GF-D8 (cell line): Measurements from ENCODE around the gene VPS37B.
"Not testable (repeated sequence)": the region's sequence is repeated elsewhere in the genome, so short reads cannot be mapped to it uniquely, and the experiment has no call there.

Source experiments
- DNase-seq: peaks from one replicate; lab custom pipeline; 2025; lab: John Stamatoyannopoulos, UW

The VPS37B gene

DNA sequence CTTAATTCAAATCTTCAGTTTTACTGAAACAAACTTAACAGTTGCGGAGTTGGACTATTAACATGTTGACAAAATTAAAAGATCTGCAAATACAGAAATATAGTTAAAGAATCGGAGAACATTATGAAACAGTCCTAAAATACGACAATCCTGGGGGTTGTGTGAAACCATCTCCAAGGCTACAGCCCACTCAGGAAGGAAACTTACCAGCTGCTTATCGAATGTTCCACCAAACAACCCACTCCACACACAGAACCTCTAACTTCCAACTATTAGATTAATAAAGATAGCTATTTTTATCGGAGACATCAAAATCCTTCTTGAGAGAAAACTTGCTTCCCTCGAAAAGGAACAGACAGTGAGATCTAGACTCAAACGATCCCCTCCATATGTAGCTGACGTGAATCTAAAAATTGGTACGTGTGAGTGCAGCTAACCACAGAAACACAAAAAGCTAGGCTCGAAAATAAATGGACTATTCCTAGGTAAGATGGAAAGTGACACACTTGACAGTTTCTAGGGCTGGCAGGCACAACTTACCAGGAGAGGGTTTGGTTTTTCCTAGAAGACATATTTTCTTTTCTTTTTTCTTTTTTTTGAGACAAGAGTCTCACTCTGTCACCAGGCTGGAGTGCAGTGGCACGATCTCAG lies 12.9 kb downstream of the VPS37B start:
- DNase-seq: no peak

DNA sequence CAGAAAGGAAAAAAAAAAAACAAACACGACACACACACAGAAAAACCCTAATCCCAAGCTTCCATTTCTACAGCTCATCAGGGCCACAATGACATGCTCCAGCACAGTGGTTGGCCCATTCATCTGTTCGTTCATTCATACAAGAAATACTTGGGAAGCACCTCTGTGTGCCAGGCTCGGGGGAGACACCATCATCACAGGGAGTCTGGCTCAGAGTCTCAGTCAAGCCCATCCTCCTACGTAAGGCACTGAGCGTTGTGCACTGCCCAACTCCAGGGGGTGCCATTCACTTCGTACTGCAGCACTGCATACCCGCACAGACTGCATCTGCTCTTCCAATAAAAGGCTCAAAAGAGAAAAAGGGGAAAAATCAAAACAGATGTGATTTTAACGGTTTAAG lies 15.3 kb downstream of the VPS37B start:
- no peak for DNase-seq

DNA sequence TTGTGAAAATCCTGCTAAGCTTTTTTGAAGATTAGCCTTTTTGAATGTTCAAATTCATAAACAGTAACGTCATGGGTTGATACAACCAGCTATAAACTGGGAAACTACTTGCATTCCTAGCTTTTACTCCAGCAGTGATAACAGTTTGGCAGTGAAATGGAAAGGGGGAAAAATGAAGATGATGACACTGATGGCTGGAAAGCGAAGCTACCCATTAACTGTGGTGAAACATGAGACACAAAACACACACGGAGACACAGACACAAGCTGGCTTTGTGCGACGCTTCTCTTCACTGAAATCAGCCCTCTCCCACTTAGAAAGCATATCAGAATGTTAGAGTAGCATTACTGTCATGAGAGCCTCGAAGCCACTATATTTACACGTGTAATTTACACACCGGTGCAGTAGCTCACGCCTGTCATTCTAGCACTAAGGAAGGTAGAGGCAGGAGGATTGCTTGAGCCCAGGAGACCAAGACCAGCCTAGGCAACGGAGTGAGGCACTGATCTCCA lies 15.7 kb downstream of the VPS37B start:
- no peak for DNase-seq

DNA sequence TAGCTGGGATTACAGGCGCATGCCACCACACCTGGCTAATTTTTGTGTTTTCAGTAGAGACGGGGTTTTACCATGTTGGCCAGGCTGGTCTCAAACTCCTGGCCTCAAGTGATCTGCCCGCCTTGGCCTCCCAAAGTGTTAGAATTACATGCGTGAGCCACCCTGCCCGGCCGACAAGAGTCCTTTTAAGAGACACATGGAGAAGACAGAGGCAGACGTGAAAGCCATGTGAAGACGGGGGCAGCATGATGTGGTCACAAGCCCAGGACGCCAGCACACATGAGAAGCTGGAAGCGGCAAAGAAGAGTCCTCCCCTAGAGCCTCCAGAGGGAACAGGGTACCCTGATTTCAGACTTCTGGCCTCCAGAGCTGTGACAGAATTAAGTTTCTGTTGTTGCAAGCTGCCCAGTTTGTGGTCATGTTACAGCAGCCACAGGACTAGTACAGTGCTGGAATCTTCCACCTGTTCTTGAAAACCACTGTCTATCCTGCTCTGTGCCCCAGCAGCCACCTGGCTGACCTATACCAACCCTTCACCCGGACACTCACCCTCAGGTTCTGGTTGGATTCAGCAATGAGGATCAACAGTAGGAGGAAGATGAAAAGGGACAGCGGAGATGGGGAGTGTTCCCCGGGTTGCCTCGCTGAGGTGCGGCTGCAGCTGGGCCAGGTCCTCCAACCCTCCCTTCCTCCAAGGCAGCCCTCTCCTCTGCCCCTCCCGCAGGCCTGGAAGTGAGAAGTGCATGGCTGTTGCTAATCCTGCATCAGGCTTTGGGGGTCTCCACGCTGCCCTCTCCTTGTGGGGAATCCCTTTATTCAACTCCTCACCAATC lies 16.9 kb downstream of the VPS37B start:
- DNase-seq: no peak

DNA sequence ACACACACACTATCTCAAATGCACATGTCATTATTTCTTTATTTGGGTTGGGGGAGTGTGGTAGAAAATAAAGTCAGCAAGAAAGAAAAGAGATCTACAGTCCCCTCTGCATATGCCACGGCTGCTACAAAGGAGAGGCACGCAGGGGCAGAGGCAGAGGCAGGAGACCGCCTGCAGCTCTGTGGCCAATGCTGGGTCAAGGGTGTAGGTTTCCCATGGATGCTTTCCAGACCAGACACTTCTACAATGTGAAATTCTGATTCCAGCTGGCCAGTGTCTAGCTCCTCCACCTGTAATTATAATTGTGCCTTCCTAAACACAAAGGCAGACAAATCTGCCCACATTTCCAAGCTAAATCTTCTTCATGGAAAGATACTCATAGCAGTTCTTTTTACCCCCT lies 19.2 kb downstream of the VPS37B start:
- DNase-seq: no peak

DNA sequence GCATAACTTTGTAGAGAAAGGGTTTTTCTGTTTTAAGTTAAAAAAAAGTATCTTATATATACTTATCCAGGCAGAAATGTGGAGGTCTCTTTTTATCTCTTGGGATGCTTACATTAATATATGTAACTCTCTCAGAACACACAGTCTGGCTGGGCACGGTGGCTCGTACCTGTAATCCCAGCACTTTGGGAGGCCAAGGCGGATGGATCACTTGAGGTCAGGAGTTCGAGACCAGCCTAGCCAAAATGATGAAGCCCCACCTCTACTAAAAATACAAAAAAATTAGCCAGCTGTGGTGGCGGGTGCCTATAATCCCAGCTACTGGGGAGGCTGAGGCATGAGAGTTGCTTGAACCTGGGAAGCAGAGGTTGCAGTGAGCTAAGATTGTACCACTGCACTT lies 19.6 kb downstream of the VPS37B start:
- not testable (repeated sequence) for DNase-seq

DNA sequence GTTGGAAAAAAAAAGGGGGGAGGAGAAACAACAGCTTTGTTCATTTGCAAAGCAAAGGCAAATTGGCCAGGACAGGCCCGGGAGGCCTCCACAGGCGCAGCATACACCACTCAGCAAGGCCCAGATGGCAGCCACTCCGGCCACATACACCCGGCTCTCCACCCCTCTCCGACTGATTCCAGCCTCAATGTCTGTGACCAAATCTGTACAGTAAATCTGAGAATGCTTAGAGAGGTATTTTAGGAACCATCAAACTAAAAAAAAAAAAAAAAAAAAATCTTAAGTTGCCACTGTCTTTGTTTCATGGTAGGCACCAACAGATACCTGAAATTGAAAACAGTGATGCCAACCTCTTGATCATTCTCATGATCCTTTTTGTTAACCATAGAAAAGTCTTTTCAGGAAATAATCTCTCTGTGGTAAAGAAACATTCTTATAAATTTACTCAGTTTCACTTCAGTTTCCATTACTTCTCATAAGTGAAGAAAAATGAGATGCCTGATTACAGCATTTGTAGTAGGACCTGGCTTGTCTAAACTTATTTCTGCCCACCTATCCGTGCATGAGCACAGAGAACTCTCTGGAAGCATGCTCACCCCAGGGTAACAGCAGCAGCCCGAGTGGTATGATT lies 20.2 kb downstream of the VPS37B start:
- no peak for DNase-seq

DNA sequence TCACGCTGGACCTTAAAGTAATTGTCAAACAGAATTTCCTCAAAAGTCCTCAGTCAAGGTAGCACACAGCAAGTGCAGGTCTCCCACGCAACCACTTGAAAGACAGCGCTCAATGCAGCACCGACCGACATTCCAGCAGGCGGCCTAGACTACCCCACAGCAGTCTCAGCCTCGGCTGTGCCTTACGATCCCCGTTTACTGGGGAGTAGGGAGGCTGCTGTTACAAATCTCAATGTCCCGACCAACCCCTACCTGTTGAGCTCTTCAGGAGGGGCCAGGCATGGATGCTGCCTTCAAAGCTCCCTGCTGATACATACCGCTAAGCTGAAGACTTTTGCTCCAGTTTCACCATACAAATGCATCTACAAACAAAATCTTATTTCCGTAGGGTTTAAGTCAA lies 21.8 kb downstream of the VPS37B start:
- no peak for DNase-seq

DNA sequence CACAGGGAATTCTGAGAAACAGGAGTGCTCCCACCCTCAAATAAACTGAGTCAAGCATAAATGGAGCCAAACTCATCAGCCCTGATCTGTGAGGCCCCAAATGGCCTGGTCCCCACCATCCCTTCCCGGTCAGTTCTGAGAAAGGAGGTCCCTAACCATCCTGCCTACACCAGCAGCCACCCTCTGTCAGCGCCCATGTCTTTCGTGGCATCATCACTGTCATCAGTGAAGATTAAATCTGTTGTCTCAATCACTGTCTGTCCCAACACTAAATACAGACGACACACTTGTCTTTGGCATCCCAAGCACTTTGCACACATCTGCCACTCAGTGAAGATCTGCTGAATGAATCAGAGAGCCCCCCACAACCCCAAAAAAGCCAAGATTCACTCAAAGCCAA lies 22.4 kb downstream of the VPS37B start:
- no peak for DNase-seq

DNA sequence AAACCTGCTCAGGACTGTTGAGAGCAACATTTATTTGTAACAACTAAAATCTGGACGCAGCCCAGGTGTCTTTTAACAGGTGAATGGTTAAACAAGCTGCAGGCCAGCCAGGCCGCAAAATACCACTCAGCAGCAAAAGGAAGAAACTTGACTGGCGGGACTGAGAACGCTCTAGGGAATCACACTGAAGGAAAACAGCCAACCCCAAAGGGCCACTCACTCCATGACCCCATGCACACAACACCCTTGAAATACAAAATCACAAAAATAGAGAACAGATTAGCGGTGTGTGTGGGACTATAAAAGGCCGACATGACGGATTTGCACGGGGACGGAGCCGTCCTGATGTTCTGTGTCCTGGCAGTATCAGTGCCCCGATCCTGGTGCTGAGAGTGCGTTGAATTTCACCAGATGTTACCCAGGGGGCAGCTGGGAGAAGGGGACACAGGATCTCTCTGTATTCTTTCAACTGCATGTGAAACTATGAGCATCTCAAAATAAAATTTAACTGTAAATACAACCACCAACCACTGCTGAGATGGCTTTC lies 23.0 kb downstream of the VPS37B start:
- no peak for DNase-seq

DNA sequence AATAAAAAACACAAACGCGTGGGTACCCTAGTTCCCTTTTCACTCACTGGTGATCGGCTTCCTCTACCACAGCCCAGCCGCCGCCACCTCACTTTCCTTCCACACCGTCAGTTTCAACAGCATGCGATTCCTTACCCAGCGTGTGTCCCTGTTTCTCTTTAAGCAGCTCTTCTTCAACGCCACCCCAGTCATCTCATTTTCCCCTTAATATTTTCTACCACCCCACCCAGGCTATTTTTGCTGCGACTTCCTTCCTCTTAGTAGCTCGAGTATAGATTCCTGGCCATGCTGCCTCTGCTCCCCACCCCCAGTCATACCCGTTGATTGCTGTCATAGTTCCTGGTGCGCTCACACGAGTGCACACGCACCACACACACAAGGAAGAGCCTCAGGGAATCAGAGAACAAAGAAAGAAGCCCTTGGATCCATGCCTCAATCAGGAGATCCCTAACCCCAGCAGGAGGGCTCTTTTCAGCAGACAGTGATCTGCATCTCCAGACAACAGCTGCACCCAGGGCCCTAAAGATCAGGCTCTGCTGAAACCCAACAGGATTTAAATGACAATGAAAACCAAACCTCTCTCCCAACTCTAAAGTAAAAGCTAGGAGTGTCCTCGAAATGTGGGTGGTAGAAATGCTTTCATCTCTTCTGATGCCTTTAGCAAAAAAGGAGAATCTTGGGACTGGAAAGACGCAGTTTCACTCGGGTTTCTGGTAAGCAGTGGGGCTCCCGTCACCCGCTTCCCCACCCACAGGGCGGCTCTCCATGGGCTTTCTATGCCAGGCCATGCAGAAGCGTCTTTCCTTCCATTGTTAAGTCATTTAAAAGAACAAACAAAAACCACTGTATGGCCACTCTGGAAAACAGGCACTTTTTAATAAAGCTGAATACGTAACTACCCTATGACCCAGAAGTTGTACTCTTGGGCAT lies 23.8 kb downstream of the VPS37B start:
- peak; percentile 69 for DNase-seq

DNA sequence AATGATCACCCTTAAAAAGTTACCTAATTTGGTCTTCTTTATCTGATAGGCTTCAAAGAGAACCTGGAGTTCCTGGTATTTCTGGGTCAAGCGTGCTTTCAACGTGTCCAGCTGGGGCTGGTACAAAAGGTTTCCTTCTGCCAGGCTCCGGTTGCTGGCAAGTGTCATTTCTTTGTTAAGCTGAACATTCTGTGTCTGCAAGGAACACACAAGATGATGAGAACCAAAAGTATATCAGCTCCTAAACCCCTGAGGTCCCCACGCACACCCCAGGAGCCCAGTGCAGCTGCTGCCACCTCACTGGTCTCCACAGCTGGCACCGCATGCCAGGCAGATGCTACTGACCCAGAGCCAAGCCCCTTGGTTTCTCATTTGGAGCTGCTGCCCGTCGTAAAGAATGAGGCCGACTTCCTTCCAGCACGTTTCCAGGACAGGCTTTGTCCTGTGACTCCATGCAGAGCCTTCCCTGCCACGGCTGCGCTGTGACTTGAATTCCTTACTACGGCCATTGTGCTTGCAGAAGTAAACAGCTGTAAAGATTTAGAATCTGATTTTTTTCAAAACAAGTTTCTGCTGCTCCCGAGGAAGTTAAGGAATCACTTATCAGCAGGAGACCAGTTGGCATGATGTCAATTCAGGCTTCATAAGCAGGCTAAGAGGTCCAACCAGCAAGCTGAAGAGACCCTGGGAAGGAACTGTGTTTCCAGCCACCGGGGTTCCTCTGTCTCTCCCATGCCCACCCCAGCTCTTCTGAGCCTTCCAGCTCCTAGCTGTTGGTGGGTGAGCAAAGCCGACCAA lies 24.9 kb downstream of the VPS37B start:
- DNase-seq: no peak

DNA sequence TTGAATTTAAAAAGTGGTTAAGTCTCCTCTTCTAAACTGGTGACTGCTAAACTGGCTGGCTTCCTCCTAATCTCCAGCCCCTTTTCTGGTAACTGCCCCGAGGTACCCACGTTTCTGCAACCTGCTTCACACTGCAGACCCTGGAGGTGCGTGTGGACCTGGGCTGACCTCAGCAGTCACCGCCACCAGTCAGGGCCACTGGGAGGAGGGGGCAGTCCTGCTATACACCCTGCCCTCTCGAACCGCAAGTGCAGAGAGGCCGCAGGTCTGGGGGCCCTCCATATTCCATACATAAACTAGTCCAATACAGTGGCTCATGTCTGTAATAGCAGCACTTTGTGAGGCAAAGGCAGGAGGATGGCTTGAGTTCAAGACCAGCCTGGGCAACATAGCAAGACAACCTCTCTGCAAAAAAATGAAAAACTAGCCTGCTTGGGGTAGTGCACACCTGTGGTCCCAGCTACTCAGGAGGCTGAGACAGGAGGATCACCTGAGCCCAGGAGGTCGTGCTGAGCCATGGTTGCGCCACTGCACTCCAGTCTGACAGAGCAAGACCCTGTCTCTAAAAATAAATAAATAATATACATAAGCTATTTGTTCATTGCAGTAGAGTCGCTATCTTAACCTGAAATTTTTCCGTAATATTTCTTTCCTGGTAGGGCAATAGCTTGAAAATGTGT lies 25.6 kb downstream of the VPS37B start:
- no peak for DNase-seq

DNA sequence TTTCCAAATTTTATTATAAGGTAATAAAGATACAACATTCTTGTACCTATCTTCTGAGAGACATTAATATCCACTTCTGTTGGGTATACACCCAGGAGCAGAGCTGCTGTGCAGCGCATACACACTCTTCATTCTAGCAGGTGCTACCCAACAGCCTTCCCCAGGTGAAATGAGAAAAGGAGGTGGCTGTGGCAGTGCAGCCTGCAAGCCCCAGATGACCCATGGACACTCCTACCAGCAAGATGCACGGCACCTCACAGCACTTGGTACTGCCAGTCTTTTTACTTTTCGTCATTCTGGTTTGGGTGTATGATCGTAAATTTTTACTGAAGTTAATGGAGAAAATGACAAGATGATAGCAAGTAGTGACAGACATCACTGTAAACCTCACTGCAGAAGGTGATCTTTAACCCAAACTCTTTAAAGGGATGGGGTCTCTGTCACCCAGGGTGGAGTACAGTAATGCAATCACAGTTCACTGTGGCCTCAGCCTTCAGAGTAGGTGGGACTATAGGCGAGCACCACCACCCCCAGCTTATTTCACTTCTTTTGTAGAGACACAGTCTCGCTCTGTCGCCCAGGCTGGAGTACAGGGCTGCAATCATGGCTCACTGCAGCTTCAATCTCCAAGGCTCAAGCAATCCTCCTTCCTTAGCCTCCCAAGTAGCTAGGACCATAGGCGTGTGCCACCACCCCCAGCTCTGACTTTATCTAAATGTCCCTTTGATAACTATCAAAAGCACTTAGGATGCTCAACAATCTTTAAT lies 26.5 kb downstream of the VPS37B start:
- no peak for DNase-seq

DNA sequence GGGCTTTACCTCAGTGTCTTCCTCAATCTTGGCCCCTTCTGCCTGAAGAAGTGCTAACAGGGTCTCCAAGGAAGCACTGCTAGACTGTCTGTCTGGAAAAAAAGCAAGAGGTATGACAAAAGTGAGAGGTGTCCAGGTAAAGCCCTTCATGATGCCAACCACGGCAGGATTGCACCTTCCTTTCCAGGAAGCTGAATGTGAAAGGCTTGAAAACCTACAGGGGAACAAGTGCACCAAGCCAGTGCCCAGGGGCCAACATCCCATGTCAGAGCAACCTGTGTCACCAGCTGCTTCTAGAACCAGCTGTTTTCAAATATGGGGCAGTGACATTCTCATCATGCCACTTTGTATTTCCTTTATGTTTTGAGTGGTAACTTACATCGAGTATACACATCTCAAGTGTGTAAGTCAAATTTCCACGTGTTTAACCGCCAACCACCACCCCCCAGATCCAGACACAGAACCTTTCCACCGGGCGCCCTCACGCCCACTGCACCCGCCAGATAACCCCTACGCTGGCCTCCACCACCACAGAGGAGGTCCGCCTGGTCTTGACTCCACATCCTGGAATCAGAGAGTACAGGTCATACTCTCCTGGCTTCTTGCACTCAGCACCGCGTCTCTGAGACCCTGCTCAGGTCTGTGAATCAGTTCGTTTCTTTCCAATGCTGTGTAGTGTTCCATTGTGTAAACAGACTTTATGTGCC lies 27.3 kb downstream of the VPS37B start:
- DNase-seq: no peak

DNA sequence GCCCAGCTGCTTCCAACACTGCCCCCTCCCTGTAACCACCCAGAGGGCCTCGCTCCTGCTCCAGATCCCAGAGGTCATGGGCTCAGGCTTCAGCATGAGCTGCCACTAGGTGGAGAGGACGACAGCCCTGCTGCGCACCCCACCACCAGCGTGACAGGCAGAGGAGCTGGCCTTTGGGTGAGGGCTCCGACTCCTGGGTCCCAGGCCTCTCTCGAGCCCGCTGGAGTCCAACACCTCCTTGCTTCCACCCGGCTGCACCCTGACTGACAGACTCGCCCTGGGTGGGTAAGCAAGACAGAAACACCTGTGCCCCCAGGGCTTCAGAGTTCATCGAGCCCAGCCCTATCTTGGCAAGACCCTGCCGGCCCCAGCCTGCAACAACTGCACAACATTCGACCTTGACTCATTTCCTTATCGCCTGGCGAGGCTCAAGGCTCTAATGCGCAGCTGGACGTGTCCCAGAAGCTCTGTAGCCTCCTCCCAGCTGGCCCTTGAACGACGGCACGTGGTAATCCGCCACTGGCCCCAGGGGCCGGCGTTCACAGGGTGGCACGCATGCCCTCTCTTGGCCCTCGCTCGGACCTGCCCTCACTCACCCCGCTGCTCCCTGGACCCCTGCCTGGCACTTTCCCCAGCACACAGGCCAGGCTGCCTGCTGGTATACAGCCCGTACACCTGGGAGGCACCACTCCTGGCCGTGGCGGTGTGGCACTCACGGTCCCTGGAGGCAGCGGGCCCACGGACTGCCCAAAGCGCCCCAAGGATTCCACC lies 28.0 kb downstream of the VPS37B start:
- DNase-seq: no peak

DNA sequence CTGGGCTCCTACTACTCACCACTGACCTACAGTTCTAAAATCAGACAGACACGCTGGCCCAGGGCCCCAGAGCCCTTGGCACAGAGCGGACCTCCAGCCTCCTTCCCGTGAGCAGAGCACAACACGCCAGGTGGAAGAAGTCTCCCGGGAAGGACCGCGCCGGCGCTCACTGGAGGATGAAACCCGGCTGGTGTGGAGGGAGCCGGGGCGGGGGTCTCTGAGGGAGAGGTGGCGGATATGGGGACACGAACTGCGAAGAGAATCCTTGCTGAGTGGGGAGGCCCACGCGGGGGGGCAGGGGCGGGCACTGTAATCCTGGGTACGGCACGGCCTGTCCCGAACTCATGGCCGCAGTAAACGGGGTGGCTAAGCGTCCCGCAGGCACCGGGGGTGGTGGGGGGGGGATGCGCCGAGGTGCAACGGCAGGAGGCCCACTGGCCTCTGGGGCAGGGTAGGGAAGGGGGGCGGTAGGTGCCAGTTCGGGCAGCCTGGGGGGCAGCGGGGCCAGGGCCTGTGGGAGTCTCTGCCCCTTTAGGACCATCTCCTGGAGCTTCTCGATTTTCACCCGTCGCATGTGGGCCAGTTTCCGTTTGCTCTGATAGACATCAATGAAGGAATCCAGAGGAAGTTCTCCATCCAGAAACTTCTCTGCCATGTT lies 28.8 kb downstream of the VPS37B start:
- no peak for DNase-seq
